Activated CD8-positive, alpha-beta T cell treated with anti-CD3 and anti-CD28 coated beads for 36 hours (primary cell): Measurements from ENCODE around the gene ITGA8. TPM values are rescaled to one million over a fixed set of nuclear protein-coding genes. Genes with fewer than 3 reads are reported as not detected.

Experiments
- ATAC-seq: fragments of 200-7000 bp; cut with Tn5 transposase; one replicate; pipeline ENCODE4 v1.10.0; 2021; ENCODE audit warnings: mild to moderate bottlenecking, moderate library complexity
- CTCF ChIA-PET: fragments of 350-600 bp; sonication (Branson Sonifier 250); formaldehyde crosslinking; loops from one replicate; lab custom pipeline; 2021; ENCODE audit warnings: antibody characterized with exemption; lab: Charles Lee
- POLR2A ChIA-PET: fragments of 350-600 bp; sonication (Branson Sonifier 250); formaldehyde crosslinking; loops from one replicate; lab custom pipeline; 2021; ENCODE audit warnings: antibody characterized with exemption; lab: Charles Lee
- DNase-seq: peaks from one replicate; pipeline ENCODE4 v3.0.0-alpha.2; 2020
- H3K27ac Mint-ChIP-seq: one replicate; pipeline ENCODE4 v1.8.0; 2021; ENCODE audit warnings: mild to moderate bottlenecking, mixed read lengths
- H3K27me3 Mint-ChIP-seq: one replicate; pipeline ENCODE4 v1.8.0; 2021; ENCODE audit warnings: mixed read lengths
- H3K36me3 Mint-ChIP-seq: one replicate; pipeline ENCODE4 v1.8.0; 2021; ENCODE audit warnings: low read depth, mixed read lengths
- H3K4me1 Mint-ChIP-seq: one replicate; pipeline ENCODE4 v1.8.0; 2021; ENCODE audit warnings: low read depth, mixed read lengths
- H3K4me3 Mint-ChIP-seq: one replicate; pipeline ENCODE4 v1.8.0; 2021; ENCODE audit warnings: mild to moderate bottlenecking, moderate library complexity, mixed read lengths
- H3K9me3 Mint-ChIP-seq: one replicate; pipeline ENCODE4 v1.8.0; 2021; ENCODE audit warnings: mixed read lengths
- CTCF ChIP-seq: fragments of 200-600 bp; IDR thresholded peaks from one replicate; pipeline ENCODE4 v1.8.0; 2022; ENCODE audit warnings: antibody characterized with exemption, mild to moderate bottlenecking
- intact Hi-C: fragments of 100-400 bp; cut with micrococcal nuclease; formaldehyde crosslinking; loops from one replicate; pipeline ENCODE4 v1.10.0; 2022
- total RNA-seq, 2 experiments: library from RNA; stranded (reverse); gene quantifications; one replicate each; pipeline ENCODE4 v1.2.3, GENCODE V29; 2021

ITGA8 gene
- total RNA-seq, 2 experiments from 2014 or later: not detected

- intact Hi-C loops: no loop called here
- no peak overlapping the region for H3K4me3 Mint-ChIP-seq
- DNase-seq: no peak
Measured at GRCh38 chr10:15710455-15710854, 9.3 kb downstream of the ITGA8 start.

GRCh38 chr10:15705298-15705697 lies 14.4 kb downstream of the ITGA8 start:
- Mint-ChIP-seq H3K4me3 (no peak overlapping the region), H3K27me3 (peaks cover 2% of the 10 kb centered on the region), H3K36me3 (no peaks in the 10 kb centered on the region), H3K4me1 (no peaks in the 10 kb centered on the region), H3K27ac (no peak overlapping the region), H3K9me3 (no peaks in the 10 kb centered on the region)
- no peak for TF ChIP-seq CTCF
- CTCF ChIA-PET: no interaction called here
- DNase-seq: no peak
- intact Hi-C loops: no loop called here
- POLR2A ChIA-PET: no interaction called here
- no peak for ATAC-seq

More at GRCh38 chr10:15710455-15710854, 9.3 kb downstream of the ITGA8 start:
- no peak for ATAC-seq
- TF ChIP-seq CTCF: no peak
- Mint-ChIP-seq H3K9me3 (no peaks in the 10 kb centered on the region), H3K4me1 (no peaks in the 10 kb centered on the region), H3K27me3 (peaks cover 8% of the 10 kb centered on the region), H3K27ac (no peak overlapping the region), H3K36me3 (no peaks in the 10 kb centered on the region)
- CTCF ChIA-PET: no interaction called here
- POLR2A ChIA-PET: no interaction called here

GRCh38 chr10:15704581-15704968 lies 15.1 kb downstream of the ITGA8 start:
- intact Hi-C loops: no loop called here
- POLR2A ChIA-PET: no interaction called here

GRCh38 chr10:15703944-15704580 lies 15.7 kb downstream of the ITGA8 start:
- no peak for DNase-seq
- Mint-ChIP-seq H3K4me1 (no peaks in the 10 kb centered on the region), H3K36me3 (no peaks in the 10 kb centered on the region), H3K27me3 (peaks cover 4% of the 10 kb centered on the region), H3K4me3 (no peak overlapping the region), H3K9me3 (no peaks in the 10 kb centered on the region), H3K27ac (no peak overlapping the region)
- ChIA-PET POLR2A (no interaction called here), CTCF (no interaction called here)
- intact Hi-C loops: no loop called here
- TF ChIP-seq CTCF: no peak
- ATAC-seq: no peak

More at GRCh38 chr10:15704581-15704968, 15.1 kb downstream of the ITGA8 start:
- Mint-ChIP-seq H3K9me3 (no peaks in the 10 kb centered on the region), H3K4me3 (no peak overlapping the region), H3K4me1 (no peaks in the 10 kb centered on the region), H3K27me3 (peaks cover 4% of the 10 kb centered on the region), H3K27ac (no peak overlapping the region), H3K36me3 (no peaks in the 10 kb centered on the region)
- CTCF ChIA-PET: no interaction called here
- DNase-seq: no peak
- TF ChIP-seq CTCF: no peak
- no peak for ATAC-seq

GRCh38 chr10:15703151-15703880 lies 16.4 kb downstream of the ITGA8 start:
- DNase-seq (no peak), ATAC-seq (no peak)
- Mint-ChIP-seq H3K4me3 (no peak overlapping the region), H3K36me3 (no peaks in the 10 kb centered on the region), H3K4me1 (no peaks in the 10 kb centered on the region), H3K27ac (no peak overlapping the region), H3K27me3 (peaks cover 4% of the 10 kb centered on the region), H3K9me3 (no peaks in the 10 kb centered on the region)
- ChIA-PET POLR2A (no interaction called here), CTCF (no interaction called here)
- intact Hi-C loops: no loop called here
- TF ChIP-seq CTCF: no peak
